Measurements from ENCODE around the gene FETUB.

FETUB gene

DNA sequence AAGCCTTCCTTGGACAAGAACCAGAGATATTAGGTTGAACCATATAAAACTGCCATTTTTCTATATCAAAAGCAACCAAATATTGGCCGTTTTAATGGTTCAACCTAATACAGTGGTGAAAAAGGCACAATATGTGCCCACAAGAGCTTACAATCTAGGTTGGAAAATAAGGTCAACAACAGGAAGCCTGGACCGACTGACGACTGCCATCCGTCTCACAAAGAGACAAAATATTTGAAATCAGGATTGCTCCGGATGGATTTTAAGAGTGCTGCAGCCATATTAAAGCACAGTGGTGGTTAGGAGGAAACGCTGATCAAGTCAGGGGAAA, 26.0 kb upstream of the FETUB start:
- no peak for DNase-seq (ENCODE audit: low spot score)
- H3K4me3 ChIP-seq, result no peak overlapping the region
- H3K27ac ChIP-seq, result no peak overlapping the region
- TF ChIP-seq, protein P1, sequence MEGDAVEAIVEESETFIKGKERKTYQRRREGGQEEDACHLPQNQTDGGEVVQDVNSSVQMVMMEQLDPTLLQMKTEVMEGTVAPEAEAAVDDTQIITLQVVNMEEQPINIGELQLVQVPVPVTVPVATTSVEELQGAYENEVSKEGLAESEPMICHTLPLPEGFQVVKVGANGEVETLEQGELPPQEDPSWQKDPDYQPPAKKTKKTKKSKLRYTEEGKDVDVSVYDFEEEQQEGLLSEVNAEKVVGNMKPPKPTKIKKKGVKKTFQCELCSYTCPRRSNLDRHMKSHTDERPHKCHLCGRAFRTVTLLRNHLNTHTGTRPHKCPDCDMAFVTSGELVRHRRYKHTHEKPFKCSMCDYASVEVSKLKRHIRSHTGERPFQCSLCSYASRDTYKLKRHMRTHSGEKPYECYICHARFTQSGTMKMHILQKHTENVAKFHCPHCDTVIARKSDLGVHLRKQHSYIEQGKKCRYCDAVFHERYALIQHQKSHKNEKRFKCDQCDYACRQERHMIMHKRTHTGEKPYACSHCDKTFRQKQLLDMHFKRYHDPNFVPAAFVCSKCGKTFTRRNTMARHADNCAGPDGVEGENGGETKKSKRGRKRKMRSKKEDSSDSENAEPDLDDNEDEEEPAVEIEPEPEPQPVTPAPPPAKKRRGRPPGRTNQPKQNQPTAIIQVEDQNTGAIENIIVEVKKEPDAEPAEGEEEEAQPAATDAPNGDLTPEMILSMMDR (IDR thresholded peaks at IDR 0.05), result no peak

DNA sequence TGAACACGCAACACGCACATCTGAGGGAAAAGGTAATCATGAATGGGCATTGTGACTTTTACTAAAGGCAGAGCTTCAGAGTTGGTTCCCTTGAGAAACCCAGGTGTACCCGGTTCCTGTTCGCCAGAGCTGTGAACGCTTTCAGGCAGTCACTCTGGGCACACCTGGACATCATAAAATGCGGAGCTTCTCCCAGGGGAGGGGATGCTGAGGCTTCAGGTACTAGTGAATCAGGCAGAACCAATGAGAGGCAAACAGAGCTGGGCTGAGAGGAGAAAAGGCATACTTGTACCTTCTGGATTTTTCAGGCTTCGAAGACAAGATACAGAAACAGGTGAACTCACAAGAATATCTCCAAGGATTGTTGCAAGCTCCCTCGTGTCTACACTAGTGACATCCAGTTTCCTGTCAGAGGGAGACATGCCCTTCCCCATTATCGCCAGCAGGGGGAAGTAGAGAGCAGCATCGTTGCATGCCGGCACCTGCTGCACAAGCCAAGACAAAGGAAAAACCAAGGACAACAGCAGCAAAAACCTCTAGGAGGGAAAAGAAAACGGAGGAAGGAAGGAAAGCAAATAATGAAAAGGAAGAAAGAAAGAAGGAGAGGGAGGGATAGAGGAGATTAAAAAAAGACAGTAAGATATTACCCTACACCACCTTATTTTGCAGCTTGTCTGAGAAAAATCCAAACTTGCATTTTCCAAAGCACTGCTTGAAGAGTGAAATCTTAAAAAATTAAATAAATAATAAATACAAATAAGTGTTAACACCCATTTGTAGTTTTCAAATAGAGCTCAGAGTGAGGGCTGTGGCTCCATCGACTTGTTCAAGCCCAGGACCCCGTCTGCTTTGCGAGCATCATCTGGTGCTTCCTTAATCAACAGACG, 25.4 kb upstream of the FETUB start:
- TF ChIP-seq, protein P1 (IDR thresholded peaks at IDR 0.05), result peak; percentile 79
- Histone ChIP-seq H3K27ac (no peak overlapping the region), H3K4me3 (no peak overlapping the region)
- DNase-seq (ENCODE audit: low spot score), result peak; percentile 78

DNA sequence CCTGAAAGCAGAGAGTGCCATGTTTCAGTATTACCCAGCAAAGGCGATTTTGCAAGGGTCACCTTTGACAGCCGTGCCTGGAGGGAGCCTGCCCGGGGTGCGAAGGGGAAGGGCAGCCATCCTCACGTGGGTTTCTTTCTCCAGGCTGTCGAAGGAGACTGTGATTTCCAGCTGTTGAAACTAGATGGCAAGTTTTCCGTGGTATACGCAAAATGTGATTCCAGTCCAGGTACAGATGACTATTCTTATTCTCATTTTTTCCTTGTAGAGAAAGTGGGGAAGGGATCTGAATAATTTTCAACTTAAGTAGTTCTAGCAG, 23.9 kb upstream of the FETUB start:
- TF ChIP-seq, protein P1 (IDR thresholded peaks at IDR 0.05), result no peak
- Histone ChIP-seq H3K27ac (no peak overlapping the region), H3K4me3 (no peak overlapping the region)
- DNase-seq (ENCODE audit: low spot score), result no peak

DNA sequence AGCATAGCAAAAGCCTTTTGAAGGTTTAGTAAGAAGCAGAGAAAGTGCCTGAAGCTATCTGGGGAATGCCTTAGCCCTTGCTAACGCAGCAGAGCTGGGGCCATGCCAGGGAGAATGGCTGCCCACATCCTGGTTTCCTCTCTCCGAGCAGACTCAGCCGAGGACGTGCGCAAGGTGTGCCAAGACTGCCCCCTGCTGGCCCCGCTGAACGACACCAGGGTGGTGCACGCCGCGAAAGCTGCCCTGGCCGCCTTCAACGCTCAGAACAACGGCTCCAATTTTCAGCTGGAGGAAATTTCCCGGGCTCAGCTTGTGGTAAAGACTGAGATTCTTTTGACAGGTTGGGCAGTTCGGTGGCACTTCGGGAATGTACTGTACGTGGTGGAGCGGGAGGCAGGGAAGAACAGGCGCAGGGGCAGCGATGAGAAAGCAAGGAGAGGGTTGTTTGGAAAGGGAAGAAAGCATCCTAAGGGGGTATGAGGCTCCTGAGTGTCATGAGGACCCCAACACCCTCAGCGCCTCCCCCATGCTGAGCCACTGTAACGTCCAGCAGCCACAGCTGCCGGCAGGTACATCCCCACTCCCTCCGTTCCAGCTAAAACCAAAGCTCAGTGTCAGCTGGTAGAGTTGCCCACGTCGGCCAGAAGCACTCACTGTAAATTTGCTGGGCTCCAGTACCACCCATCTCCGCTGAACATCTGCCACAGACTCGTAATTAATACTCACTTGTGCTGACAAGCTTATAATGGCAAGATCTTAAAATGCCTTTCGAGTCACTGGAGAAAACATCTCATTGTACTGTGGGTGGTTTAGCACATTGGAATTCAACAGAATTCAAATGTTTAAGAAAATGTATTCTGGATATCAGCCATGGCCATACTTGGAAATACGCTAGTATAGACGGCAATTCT, 22.9 kb upstream of the FETUB start:
- no peak overlapping the region for H3K27ac ChIP-seq

DNA sequence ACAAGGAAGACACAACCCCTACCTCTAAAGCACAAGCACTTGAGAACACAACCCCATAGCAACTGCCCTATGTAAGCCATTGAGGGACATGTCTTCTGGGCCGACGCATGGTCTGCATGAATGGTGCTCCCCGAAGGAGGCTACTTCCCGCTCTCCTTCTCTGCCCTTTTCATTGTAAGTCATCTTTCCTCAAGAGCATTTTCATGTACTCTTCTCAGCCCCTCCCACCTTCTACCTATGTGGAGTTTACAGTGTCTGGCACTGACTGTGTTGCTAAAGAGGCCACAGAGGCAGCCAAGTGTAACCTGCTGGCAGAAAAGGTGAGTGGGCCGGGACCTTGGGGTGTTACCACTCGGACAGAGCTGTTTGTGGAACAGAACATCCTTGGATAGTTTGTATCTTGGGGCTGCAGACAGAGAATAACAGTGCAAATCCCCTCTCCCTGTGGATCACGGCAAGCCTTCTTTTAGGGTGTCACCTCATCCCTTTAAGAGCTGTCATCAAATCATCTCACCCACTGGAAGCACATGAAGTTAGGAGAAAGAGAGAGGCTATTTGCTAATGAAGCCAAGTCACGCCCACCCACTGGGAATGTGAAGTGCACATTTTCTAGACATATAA, 21.8 kb upstream of the FETUB start:
- H3K4me3 ChIP-seq, result no peak overlapping the region
- no peak for DNase-seq (ENCODE audit: low spot score)
- TF ChIP-seq, protein P1 (IDR thresholded peaks at IDR 0.05), result no peak
- H3K27ac ChIP-seq, result no peak overlapping the region

More for the DNA sequence above, 22.9 kb upstream of the FETUB start:
- H3K4me3 ChIP-seq, result peak overlapping the region; percentile 43
- TF ChIP-seq, protein P1 (IDR thresholded peaks at IDR 0.05), result peak; percentile 75
- DNase-seq (ENCODE audit: low spot score), result peak; percentile 79

DNA sequence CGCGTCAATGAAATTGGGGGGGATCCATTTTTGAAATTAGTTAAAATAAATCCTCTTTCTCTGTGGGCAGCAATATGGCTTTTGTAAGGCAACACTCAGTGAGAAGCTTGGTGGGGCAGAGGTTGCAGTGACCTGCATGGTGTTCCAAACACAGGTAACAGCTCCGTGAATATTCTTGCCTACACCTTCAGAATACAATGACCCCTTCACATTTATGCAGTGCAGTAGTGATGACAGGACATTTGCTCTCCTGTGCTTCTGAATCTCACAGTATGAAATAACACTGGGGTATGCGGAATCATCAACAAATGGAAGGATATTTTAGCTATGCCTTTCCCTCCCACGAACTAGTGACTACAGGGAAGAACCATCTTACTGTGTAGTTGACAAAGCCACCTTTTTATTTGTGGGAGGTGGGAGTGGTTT, 20.4 kb upstream of the FETUB start:
- Histone ChIP-seq H3K4me3 (no peak overlapping the region), H3K27ac (no peak overlapping the region)
- no peak for DNase-seq (ENCODE audit: low spot score)
- TF ChIP-seq, protein P1 (IDR thresholded peaks at IDR 0.05), result no peak

All from coronary artery (tissue), 2 donors.